Mesothelial cell of epicardium (in vitro differentiated cells): ENCODE measurements around the gene CNTFR. TPM values are rescaled to one million over a fixed set of nuclear protein-coding genes. Genes with fewer than 3 reads are reported as not detected.

ENCODE experiments used
- DNase-seq, 2 experiments: peaks; one replicate each; pipeline ENCODE4 v3.0.0; 2021; ENCODE audit warnings: low spot score in 2 of 2; ENCODE audit not compliant: unreplicated experiment in 2 of 2
- H3K27ac Mint-ChIP-seq: 2 replicates; pipeline ENCODE4 v1.8.0; 2021; ENCODE audit warnings: mixed read lengths
- H3K27me3 Mint-ChIP-seq: 2 replicates; pipeline ENCODE4 v1.8.0; 2021; ENCODE audit warnings: low read depth, mixed read lengths
- H3K36me3 Mint-ChIP-seq: 2 replicates; pipeline ENCODE4 v1.8.0; 2021; ENCODE audit warnings: mixed read lengths
- H3K4me1 Mint-ChIP-seq: 2 replicates; pipeline ENCODE4 v1.8.0; 2021; ENCODE audit warnings: mixed read lengths
- H3K4me3 Mint-ChIP-seq: 2 replicates; pipeline ENCODE4 v1.8.0; 2021; ENCODE audit warnings: mild to moderate bottlenecking, moderate library complexity, mixed read lengths
- H3K9me3 Mint-ChIP-seq: 2 replicates; pipeline ENCODE4 v1.8.0; 2021; ENCODE audit warnings: mixed read lengths
- CTCF ChIP-seq: fragments of 200-600 bp; sonication (generic); IDR thresholded peaks from one replicate; pipeline ENCODE4 v1.5.0; 2021; ENCODE audit warnings: antibody characterized with exemption; ENCODE audit not compliant: unreplicated experiment
- total RNA-seq: library from RNA; stranded (reverse); gene quantifications from 3 replicates; pipeline ENCODE4 v1.2.1, GENCODE V29; 2021

The CNTFR gene
- total RNA-seq, 1 donor from 2014 or later = 28.9 TPM

- DNase-seq = no peak
- Mint-ChIP-seq H3K4me1 (peaks cover 24% of the 10 kb centered on the region), H3K27me3 (peaks cover 23% of the 10 kb centered on the region), H3K27ac (no peak overlapping the region), H3K36me3 (peaks cover 2% of the 10 kb centered on the region), H3K4me3 (peak overlapping the region; percentile 52), H3K9me3 (no peaks in the 10 kb centered on the region)
- no peak for TF ChIP-seq CTCF
Observed at GRCh38 chr9:34635556-34635955, 46.0 kb upstream of the CNTFR start.

GRCh38 chr9:34634551-34635248 is 45.2 kb upstream of the CNTFR start:
- Mint-ChIP-seq H3K9me3 (no peaks in the 10 kb centered on the region), H3K27me3 (peaks cover 31% of the 10 kb centered on the region), H3K4me3 (no peak overlapping the region), H3K4me1 (peaks cover 24% of the 10 kb centered on the region), H3K36me3 (peaks cover 2% of the 10 kb centered on the region), H3K27ac (no peak overlapping the region)
- no peak for DNase-seq
- no peak for TF ChIP-seq CTCF

GRCh38 chr9:34633851-34634550 is 44.5 kb upstream of the CNTFR start:
- no peak overlapping the region for H3K27ac Mint-ChIP-seq
- peaks cover 2% of the 10 kb centered on the region for H3K36me3 Mint-ChIP-seq
- no peaks in the 10 kb centered on the region for H3K9me3 Mint-ChIP-seq
- TF ChIP-seq CTCF = peak; percentile 86
- peaks cover 28% of the 10 kb centered on the region for H3K4me1 Mint-ChIP-seq
- peak in 1 of 2 experiments; percentile 74 for DNase-seq
- peaks cover 38% of the 10 kb centered on the region for H3K27me3 Mint-ChIP-seq
- no peak overlapping the region for H3K4me3 Mint-ChIP-seq

GRCh38 chr9:34633166-34633565 is 43.6 kb upstream of the CNTFR start:
- peaks cover 2% of the 10 kb centered on the region for H3K36me3 Mint-ChIP-seq
- peaks cover 27% of the 10 kb centered on the region for H3K4me1 Mint-ChIP-seq
- TF ChIP-seq CTCF = no peak
- peaks cover 44% of the 10 kb centered on the region for H3K27me3 Mint-ChIP-seq
- H3K27ac Mint-ChIP-seq = no peak overlapping the region
- DNase-seq = no peak
- H3K9me3 Mint-ChIP-seq = no peaks in the 10 kb centered on the region
- H3K4me3 Mint-ChIP-seq = no peak overlapping the region

- H3K27ac Mint-ChIP-seq = no peak overlapping the region
- H3K36me3 Mint-ChIP-seq = peaks cover 2% of the 10 kb centered on the region
- H3K4me1 Mint-ChIP-seq = peaks cover 12% of the 10 kb centered on the region
- DNase-seq = no peak
- peaks cover 70% of the 10 kb centered on the region for H3K27me3 Mint-ChIP-seq
- no peak for TF ChIP-seq CTCF
- no peaks in the 10 kb centered on the region for H3K9me3 Mint-ChIP-seq
- no peak overlapping the region for H3K4me3 Mint-ChIP-seq
Observed at GRCh38 chr9:34630402-34631154, 41.1 kb upstream of the CNTFR start.
